ENCODE measurements around the gene KBTBD13. TPM values are rescaled to one million over a fixed set of nuclear protein-coding genes. Genes with fewer than 3 reads are reported as not detected.

KBTBD13 gene
- total RNA-seq, 4 donors from 2014 or later: 0.46 to 1.4 (median 1.1) TPM

- no peaks in the 10 kb centered on the region for H3K36me3 ChIP-seq
- no peak for ATAC-seq
- H3K9me3 ChIP-seq: no peaks in the 10 kb centered on the region
- H3K4me1 ChIP-seq: peaks cover 18 to 22% of the 10 kb centered on the region in 2 donors
- no peak overlapping the region for H3K4me3 ChIP-seq
- H3K27ac ChIP-seq: peak overlapping the region in 1 of 4 donors; percentile 8
- TF ChIP-seq POLR2A (IDR thresholded peaks at IDR 0.05): no peak
- intact Hi-C loops (cut with DNase I; ENCODE audit: low total_unique reads): no loop called here
- no peak for DNase-seq
- H3K27me3 ChIP-seq: no peaks in the 10 kb centered on the region
- in situ Hi-C loops (cut with MboI; ENCODE audit: low sequenced_read_pairs in 4 of 4): loop anchor here in 1 of 4 donors (10.0 kb wide), 1 partner anchor 48 kb away; no protein-coding TSS in a partner anchor
Measured at GRCh38 chr15:65082303-65082953, 5.9 kb downstream of the KBTBD13 start.

GRCh38 chr15:65083262-65083701, 6.7 kb downstream of the KBTBD13 start:
- H3K27ac ChIP-seq: no peak overlapping the region
- H3K36me3 ChIP-seq: no peaks in the 10 kb centered on the region
- H3K27me3 ChIP-seq: no peaks in the 10 kb centered on the region
- H3K9me3 ChIP-seq: no peaks in the 10 kb centered on the region
- no peak overlapping the region for H3K4me3 ChIP-seq
- TF ChIP-seq CTCF (IDR thresholded peaks at IDR 0.05 in 4 of 5, conservative IDR thresholded peaks at IDR 0.05 in 1 of 5) (peak in 2 of 5 experiments; percentile 29 to 31), POLR2A (IDR thresholded peaks at IDR 0.05) (no peak)
- ATAC-seq (no peak), DNase-seq (no peak)
- intact Hi-C loops (cut with DNase I; ENCODE audit: low total_unique reads) (no loop called here), in situ Hi-C loops (cut with MboI; ENCODE audit: low sequenced_read_pairs in 4 of 4) (loop anchor here in 1 of 4 donors (10.0 kb wide), 1 partner anchor 48 kb away; no protein-coding TSS in a partner anchor)
- H3K4me1 ChIP-seq: peaks cover 26 to 31% of the 10 kb centered on the region in 2 donors

GRCh38 chr15:65084500-65085206, 8.1 kb downstream of the KBTBD13 start:
- H3K36me3 ChIP-seq: no peaks in the 10 kb centered on the region
- no peak for ATAC-seq
- H3K4me1 ChIP-seq: peaks cover 37 to 38% of the 10 kb centered on the region in 2 donors
- peak overlapping the region in 1 of 4 donors; percentile 81 for H3K27ac ChIP-seq
- no peak for TF ChIP-seq CTCF (IDR thresholded peaks at IDR 0.05 in 4 of 5, conservative IDR thresholded peaks at IDR 0.05 in 1 of 5)
- no peak for DNase-seq
- H3K27me3 ChIP-seq: no peaks in the 10 kb centered on the region
- H3K4me3 ChIP-seq: no peak overlapping the region
- in situ Hi-C loops (cut with MboI; ENCODE audit: low sequenced_read_pairs in 4 of 4) (loop anchor here in 2 of 4 donors (5.0 to 10.0 kb wide), 2 partner anchors 32 to 50 kb away; no protein-coding TSS in a partner anchor), intact Hi-C loops (cut with DNase I; ENCODE audit: low total_unique reads) (no loop called here)
- no peaks in the 10 kb centered on the region for H3K9me3 ChIP-seq

- ATAC-seq (no peak), DNase-seq (no peak)
- Histone ChIP-seq H3K27ac (peak overlapping the region in 2 of 4 donors; percentile 20 to 81), H3K27me3 (no peaks in the 10 kb centered on the region), H3K9me3 (no peaks in the 10 kb centered on the region), H3K36me3 (no peaks in the 10 kb centered on the region), H3K4me3 (no peak overlapping the region), H3K4me1 (peaks cover 41 to 42% of the 10 kb centered on the region in 2 donors)
- in situ Hi-C loops (cut with MboI; ENCODE audit: low sequenced_read_pairs in 4 of 4) (loop anchor here in 2 of 4 donors (5.0 to 10.0 kb wide), 2 partner anchors 33 to 50 kb away; no protein-coding TSS in a partner anchor), intact Hi-C loops (cut with DNase I; ENCODE audit: low total_unique reads) (no loop called here)
- TF ChIP-seq POLR2A (IDR thresholded peaks at IDR 0.05) (no peak), CTCF (IDR thresholded peaks at IDR 0.05 in 4 of 5, conservative IDR thresholded peaks at IDR 0.05 in 1 of 5) (no peak)
Measured at GRCh38 chr15:65085207-65085753, 8.7 kb downstream of the KBTBD13 start.

All from gastrocnemius medialis (tissue), 4 donors.